GM18511 (cell line): ENCODE data around the gene TMEM126B.

Experiments used
- ATAC-seq: cut with Tn5 transposase; IDR thresholded peaks from one replicate; pipeline ENCODE4 v1.9.1; 2021; ENCODE audit warnings: mild to moderate bottlenecking, moderate library complexity; ENCODE audit not compliant: unreplicated experiment

The TMEM126B gene

DNA sequence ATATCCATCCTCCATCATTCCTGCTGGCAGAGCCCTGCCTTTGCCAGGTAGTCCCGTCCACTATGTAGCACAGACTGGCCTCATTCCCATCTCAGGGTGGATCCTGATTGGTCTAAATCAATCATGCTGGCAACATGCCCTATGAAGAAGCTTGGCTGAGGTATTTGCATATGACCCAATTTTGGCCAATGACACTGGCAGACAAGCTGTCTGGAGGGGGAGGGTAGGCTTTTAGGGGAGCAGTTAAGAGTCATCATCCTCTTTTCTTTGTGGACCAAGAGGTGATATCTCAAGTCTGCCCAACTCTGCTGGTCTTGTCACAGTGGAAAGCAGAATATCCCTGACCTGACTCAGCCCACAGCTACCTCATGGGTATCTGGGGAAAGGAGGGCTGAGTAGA lies 52.5 kb downstream of the TMEM126B start:
- no peak for ATAC-seq

DNA sequence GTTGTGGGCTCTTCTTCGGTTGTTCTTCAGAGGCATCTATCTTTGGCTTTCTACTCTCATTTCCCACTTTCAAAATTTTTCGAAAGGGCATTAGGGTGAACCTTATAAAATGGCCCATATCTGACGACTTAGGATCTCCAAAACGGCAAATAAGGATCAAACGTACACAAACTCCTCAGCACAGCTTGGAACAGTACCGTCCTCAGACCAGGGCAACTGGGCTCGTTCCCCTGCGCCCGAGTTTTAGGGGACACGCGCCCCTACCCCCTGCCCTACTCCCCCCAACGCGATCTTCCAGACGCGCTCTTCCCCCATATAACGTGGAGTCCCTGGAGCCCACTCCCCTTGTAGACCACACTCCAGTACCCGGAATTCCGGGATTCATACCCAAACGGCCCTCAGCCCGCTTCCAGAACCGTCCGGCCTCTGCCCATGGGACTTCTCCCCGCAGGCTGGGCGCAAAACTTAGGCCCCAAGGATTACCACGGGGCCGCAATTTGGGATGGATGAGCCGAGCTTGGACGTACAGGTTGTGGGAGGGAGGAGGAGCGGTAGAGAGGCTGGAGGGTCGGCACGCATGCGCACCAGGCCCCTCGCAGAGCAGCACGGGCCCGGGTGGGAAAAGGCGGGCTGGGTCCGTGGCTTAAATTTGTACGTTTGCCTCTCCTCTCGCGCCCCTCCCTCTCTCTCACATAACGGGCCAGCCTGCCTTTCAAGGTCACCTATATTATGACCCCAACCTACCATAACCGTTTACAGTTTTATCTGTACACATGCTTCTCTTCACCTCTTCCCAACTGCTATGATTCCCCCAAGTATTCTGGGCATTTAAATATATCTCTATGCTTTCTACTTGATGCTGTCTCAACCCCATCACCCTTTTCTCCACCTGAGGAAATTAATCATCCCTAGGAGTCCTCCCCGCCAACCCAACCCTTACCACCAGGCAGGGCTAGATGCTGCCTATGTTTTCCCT lies 54.2 kb downstream of the TMEM126B start:
- peak; percentile 90 for ATAC-seq

DNA sequence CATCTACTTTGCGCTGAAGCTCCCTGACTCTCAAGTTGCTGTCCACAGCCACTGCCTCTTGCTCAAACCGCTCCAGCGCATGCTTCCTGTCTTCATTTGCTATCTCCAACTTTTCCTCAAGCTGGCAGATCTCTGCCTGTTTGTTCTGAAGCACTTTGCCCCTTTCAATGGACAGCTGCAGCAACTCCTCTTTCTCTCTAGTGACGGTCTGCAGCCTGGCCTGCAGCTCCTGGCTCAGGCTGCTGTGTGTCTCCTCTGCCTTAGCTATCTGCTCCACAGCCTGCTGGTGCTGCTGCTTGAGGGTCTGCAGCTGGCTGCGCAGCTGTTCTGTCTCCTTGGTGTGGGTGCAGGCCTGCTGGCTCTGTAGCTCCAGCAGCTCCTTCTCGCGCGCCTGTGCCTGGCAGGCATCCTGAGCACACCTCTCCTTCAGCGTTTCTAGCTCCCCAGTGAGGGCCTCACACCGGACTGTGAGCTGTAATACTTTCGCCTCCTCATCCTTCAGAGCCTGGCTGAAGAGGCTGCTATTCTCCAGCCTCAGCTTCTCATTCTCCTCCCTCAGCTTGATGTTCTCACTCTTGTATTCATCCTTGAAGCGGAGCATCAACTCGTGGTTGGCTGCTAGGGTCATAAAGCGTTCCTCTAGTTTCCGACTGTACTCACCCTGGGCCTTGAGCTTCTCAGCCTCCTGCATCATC lies 56.9 kb downstream of the TMEM126B start:
- no peak for ATAC-seq

DNA sequence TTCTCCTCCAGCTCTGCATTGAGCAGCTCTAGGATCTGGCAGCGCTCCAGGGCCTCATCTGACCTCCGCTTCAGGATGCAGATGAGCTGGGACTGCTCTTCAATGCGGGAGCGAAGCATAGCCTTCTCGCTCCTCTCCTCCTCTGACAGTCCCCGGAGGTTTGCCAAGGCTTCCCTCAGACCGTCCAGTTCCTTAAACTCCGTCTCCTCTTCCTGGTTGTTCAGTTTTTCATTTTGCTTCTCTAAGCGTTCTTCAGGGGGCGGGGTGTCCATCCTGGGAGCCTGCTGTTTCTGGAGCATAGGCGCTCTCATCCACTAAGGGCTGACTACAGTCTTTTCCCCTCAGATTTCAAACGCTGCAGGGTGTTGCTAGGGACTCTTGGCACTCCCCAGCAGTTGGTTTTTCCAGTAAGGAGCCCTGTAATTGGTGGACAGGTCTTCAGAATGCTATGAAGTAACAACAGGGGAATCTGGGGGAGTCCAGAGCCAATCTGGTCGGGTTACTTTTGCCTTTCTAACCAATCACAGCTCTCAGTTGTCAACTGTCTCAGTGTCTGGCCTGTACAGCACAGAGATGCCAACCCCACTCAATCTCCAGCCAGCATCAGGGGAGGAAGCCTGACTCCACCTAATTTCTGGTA lies 57.5 kb downstream of the TMEM126B start, which contains the start of gene CCDC89:
TSS of gene CCDC89 (minus strand) at position 376 of the 640 bp plus-strand sequence. CDS start at position 311, 65 bp downstream.
- no peak for ATAC-seq
